K562 (cell line): ENCODE results near the gene RETN. TPM values are rescaled to one million over a fixed set of nuclear protein-coding genes. Genes with fewer than 3 reads are reported as not detected.
A peak's percentile ranks its signal among the peaks of the same experiment; 100 is the strongest.

Experiments used
- ATAC-seq: fragments of 200-7000 bp; cut with Tn5 transposase; 3 replicates; pipeline ENCODE4 v1.9.1; 2020; ENCODE audit warnings: moderate library complexity
- BruUV-seq: library from RNA; stranded (reverse); fragments of 400-500 nt; replicated peaks from 2 replicates; lab custom pipeline; 2021; lab: Mats Ljungman, UMichigan
- CTCF ChIA-PET: fragments of 300-600 bp; formaldehyde crosslinking; extraction: SDS; loops from one replicate; lab custom pipeline; 2021; ENCODE audit warnings: low intra/inter-chr PET ratio; lab: Yijun Ruan, JAX
- POLR2A ChIA-PET: fragments of 300-600, 350-650 bp; sonication (Branson Sonifier 250); formaldehyde crosslinking; extraction: SDS; loops from one replicate; lab custom pipeline; 2021; ENCODE audit warnings: antibody characterized with exemption, inconsistent platforms; lab: Yijun Ruan, JAX
- DNase-seq, 4 experiments: peaks; one replicate each; pipeline versions ENCODE4 v3.0.0 to v3.0.0-alpha.2; 2011 to 2018; ENCODE audit warnings: low spot score in 3 of 4, mixed read lengths in 3 of 4; ENCODE audit errors: extremely low read depth in 1 of 4
- FAIRE-seq: peaks from 2 replicates; lab custom pipeline; 2011; peaks lifted over from hg19 to GRCh38; lab: Jason Lieb, UNC
- H2AFZ ChIP-seq: 2 replicates; pipeline ENCODE4 v1.6.0; 2011; ENCODE audit warnings: low read depth, low read length, control low read depth, inconsistent platforms
- H3K27ac ChIP-seq: fragments of 200-600 bp; 3 replicates; pipeline ENCODE4 v1.8.0; 2011; ENCODE audit warnings: low read depth, mild to moderate bottlenecking, control low read depth, inconsistent platforms, low read length, moderate library complexity, mixed read lengths; ENCODE audit errors: extremely low read depth
- H3K27me3 ChIP-seq, 2 experiments: fragments of 300-600 bp in 1 of 2; 2 replicates in 1 of 2; 3 replicates in 1 of 2; pipeline versions ENCODE4 v1.6.0 to v1.8.0; 2011; ENCODE audit warnings: inconsistent platforms in 2 of 2, low read length in 2 of 2, mild to moderate bottlenecking in 1 of 2, mixed read lengths in 1 of 2, moderate library complexity in 1 of 2; ENCODE audit not compliant: control insufficient read depth in 2 of 2, insufficient read depth in 2 of 2
- H3K36me3 ChIP-seq: fragments of 300-600 bp; 3 replicates; pipeline ENCODE4 v1.8.0; 2011; ENCODE audit warnings: mild to moderate bottlenecking, low read length, inconsistent platforms; ENCODE audit not compliant: control insufficient read depth, insufficient read depth
- H3K4me1 ChIP-seq, 2 experiments: fragments of 200-600 bp in 1 of 2; replicated peaks in 1 of 2; 2 replicates in 1 of 2; 3 replicates in 1 of 2; pipeline versions ENCODE4 v1.5.1 to v1.8.0; 2011; ENCODE audit warnings: inconsistent platforms in 2 of 2, low read length in 2 of 2, mild to moderate bottlenecking in 1 of 2, mixed read lengths in 1 of 2, moderate library complexity in 1 of 2; ENCODE audit not compliant: control insufficient read depth in 2 of 2, insufficient read depth in 2 of 2
- H3K4me2 ChIP-seq: 2 replicates; pipeline ENCODE4 v1.6.1; 2011; ENCODE audit warnings: low read length, control low read depth, inconsistent platforms, mixed read lengths; ENCODE audit not compliant: insufficient read depth
- H3K4me3 ChIP-seq: fragments of 200-600 bp; sonication (generic), shearing (Covaris generic); 2 replicates; pipeline ENCODE4 v1.5.1; 2016; ENCODE audit warnings: control low read depth, inconsistent platforms
- H3K79me2 ChIP-seq: fragments of 200-600 bp; 3 replicates; pipeline ENCODE4 v1.8.0; 2011; ENCODE audit warnings: low read length, inconsistent platforms; ENCODE audit not compliant: control insufficient read depth, insufficient read depth
- H3K9ac ChIP-seq, 2 experiments: 2 replicates each; pipeline versions ENCODE4 v1.6.0 to v1.6.1; 2011; ENCODE audit warnings: low read depth in 2 of 2, low read length in 2 of 2, control low read depth in 1 of 2, inconsistent platforms in 1 of 2, mild to moderate bottlenecking in 1 of 2, mixed read lengths in 1 of 2; ENCODE audit not compliant: insufficient read depth in 1 of 2
- H3K9me1 ChIP-seq: one replicate; pipeline ENCODE4 v1.6.0; 2011; ENCODE audit warnings: inconsistent platforms, mild to moderate bottlenecking, low read length, moderate library complexity; ENCODE audit not compliant: control insufficient read depth, insufficient read depth
- H3K9me3 ChIP-seq: replicated peaks from 2 replicates; pipeline ENCODE4 v1.5.1; 2011; ENCODE audit warnings: low read depth, low read length, inconsistent platforms; ENCODE audit not compliant: control insufficient read depth, insufficient read depth
- H4K20me1 ChIP-seq: replicated peaks from 2 replicates; pipeline ENCODE4 v1.6.1; 2011; ENCODE audit warnings: low read length, inconsistent platforms, mixed read lengths; ENCODE audit not compliant: control insufficient read depth, insufficient read depth
- AFF4 ChIP-seq: sonication (generic); formaldehyde crosslinking; IDR thresholded peaks from 2 replicates; pipeline ENCODE4 v1.8.0; 2023; ENCODE audit warnings: mild to moderate bottlenecking, missing genetic modification reagents
- CREB3L1 ChIP-seq: fragments of 450-650 bp; IDR thresholded peaks from 2 replicates; pipeline ENCODE4 v1.6.1; 2014; ENCODE audit warnings: low read depth, mild to moderate bottlenecking, moderate library complexity, borderline replicate concordance
- KLF16 ChIP-seq: IDR thresholded peaks from 2 replicates; pipeline ENCODE4 v1.6.1; 2016; ENCODE audit warnings: antibody characterized with exemption
- NR2C2 ChIP-seq, 2 experiments: fragments of 200-800 bp in 1 of 2; sonication (Bioruptor generic) in 1 of 2; sonication (generic) in 1 of 2; formaldehyde crosslinking in 1 of 2; IDR thresholded peaks; 2 replicates each; pipeline versions ENCODE4 v1.6.1 to v1.8.0; 2016 to 2022; ENCODE audit warnings: mild to moderate bottlenecking in 1 of 2, missing compliant biosample characterization in 1 of 2, missing genetic modification characterization in 1 of 2, missing genetic modification reagents in 1 of 2
- POLR3A ChIP-seq: IDR thresholded peaks from 2 replicates; pipeline ENCODE4 v1.6.1; 2011; ENCODE audit warnings: borderline replicate concordance, mild to moderate bottlenecking, moderate library complexity; ENCODE audit not compliant: insufficient read length, insufficient read depth; ENCODE audit errors: extremely low read depth
- RBM25 ChIP-seq: fragments of 200-400 bp; formaldehyde crosslinking; IDR thresholded peaks from 2 replicates; pipeline ENCODE4 v1.6.1; 2018; ENCODE audit warnings: low read length, low read depth, moderate library complexity; ENCODE audit not compliant: severe bottlenecking
- SIN3B ChIP-seq: fragments of 450-650 bp; IDR thresholded peaks from 2 replicates; pipeline ENCODE4 v1.6.1; 2017; ENCODE audit warnings: low read depth, mild to moderate bottlenecking, moderate library complexity
- STAT5A ChIP-seq: IDR thresholded peaks from 2 replicates; pipeline ENCODE4 v1.6.1; 2012; ENCODE audit warnings: low read length, inconsistent platforms, borderline replicate concordance
- YBX1 ChIP-seq: fragments of 450-650 bp; IDR thresholded peaks from 2 replicates; pipeline ENCODE4 v1.7.1; 2016; ENCODE audit warnings: mild to moderate bottlenecking
- ZKSCAN3 ChIP-seq: fragments of 250-450 bp; sonication (Bioruptor Pico); IDR thresholded peaks from 2 replicates; pipeline ENCODE4 v1.4.0; 2020
- ZNF282 ChIP-seq: sonication (generic); formaldehyde crosslinking; IDR thresholded peaks from 2 replicates; pipeline ENCODE4 v1.8.1; 2023; ENCODE audit warnings: missing genetic modification reagents
- ZNF740 ChIP-seq, 3 experiments: fragments of 200-800 bp in 1 of 3; sonication (Bioruptor generic) in 1 of 3; sonication (generic) in 1 of 3; formaldehyde crosslinking in 1 of 3; IDR thresholded peaks; 2 replicates each; pipeline versions ENCODE4 v1.6.1 to v1.8.0; 2016 to 2022; ENCODE audit warnings: mild to moderate bottlenecking in 2 of 3, missing compliant biosample characterization in 2 of 3, missing genetic modification characterization in 2 of 3, missing genetic modification reagents in 1 of 3
- WGBS: fragments of 100-300 bp; shearing (Covaris generic); methylation state at CpG from one replicate; pipeline ENCODE4 v1.1.6; 2016; ENCODE audit warnings: low coverage, mixed read lengths; ENCODE audit not compliant: insufficient coverage; ENCODE audit errors: missing lambda C conversion rate; 5-methylcytosine and 5-hydroxymethylcytosine counted together
- in situ Hi-C: fragments of 300-500 bp; cut with MboI; formaldehyde crosslinking; loops from 4 replicates; pipeline ENCODE4 v1.15.0; 2018; ENCODE audit warnings: inconsistent platforms, mixed read lengths
- intact Hi-C: fragments of 100-400 bp; cut with micrococcal nuclease; formaldehyde crosslinking; loops from 2 replicates; pipeline ENCODE4 v1.14.2; 2022
- polyA plus RNA-seq, 8 experiments: library from polyadenylated mRNA; depleted of rRNA in 4 of 8; stranded (reverse) in 5 of 8; unstranded in 3 of 8; fragments of >200 nt; fragmentation: Nextera tagmentation in 2 of 8; fragmentation: Illumina TruSeq in 1 of 8; extraction: Ambion mirVana in 2 of 8; extraction: Trizol in 1 of 8; gene quantifications; 2 replicates each; pipeline versions ENCODE4 v1.2.1 to v1.2.3, GENCODE V29; 2011 to 2014; ENCODE audit warnings: inconsistent platforms in 1 of 8, missing spikeins in 1 of 8
- total RNA-seq, 7 experiments: library from RNA; depleted of rRNA in 6 of 7; stranded (reverse); fragments of >200 nt in 6 of 7; fragmentation: Illumina TruSeq in 2 of 7; extraction: Trizol in 2 of 7; gene quantifications; 2 replicates each; pipeline versions ENCODE4 v1.2.1 to v1.2.3, GENCODE V29; 2011 to 2021; ENCODE audit warnings: low replicate concordance in 1 of 7

Gene RETN
- total and polyA plus RNA-seq, 9 of the 15 experiments (the other 6 are each of a cell fraction or from before 2014, with no cell fraction given) = not detected

- peak; percentile 78 for TF ChIP-seq RBM25
- TF ChIP-seq STAT5A = no peak
- no peak for TF ChIP-seq CREB3L1
Observed at GRCh38 chr19:7697721-7698287, 29.0 kb downstream of the RETN start (continued).

GRCh38 chr19:7698583-7698982 lies 29.7 kb downstream of the RETN start:
- no peaks in the 10 kb centered on the region for H3K9me1 ChIP-seq
- ChIA-PET POLR2A (interaction anchor here (0.6 to 1.8 kb wide), 4 partner anchors 10 to 201 kb away, joined by 3 to 4 read pairs (median 3); a partner anchor contains a TSS), CTCF (no interaction called here)
- peak; percentile 48 for ATAC-seq
- no peaks in the 10 kb centered on the region; the same call in 1 of the 2 replicates for H4K20me1 ChIP-seq
- in situ Hi-C loops = no loop called here
- H3K4me2 ChIP-seq = no peak overlapping the region
- TF ChIP-seq NR2C2 (CRISPR knock-in tag; IDR thresholded peaks at IDR 0.05) (no peak), NR2C2 (tag; IDR thresholded peaks at IDR 0.05) (no peak), POLR3A (no peak), ZNF740 (CRISPR knock-in tag; IDR thresholded peaks at IDR 0.05) (no peak), ZNF740 (tag; IDR thresholded peaks at IDR 0.05) (no peak), ZKSCAN3 (CRISPR knock-in tag) (no peak), YBX1 (no peak), ZNF282 (CRISPR knock-in tag) (no peak), AFF4 (no peak), SIN3B (no peak), KLF16 (no peak)
- no peaks in the 10 kb centered on the region for H3K36me3 ChIP-seq
- H3K27me3 ChIP-seq = peaks cover 13 to 58% of the 10 kb centered on the region in 2 experiments; a peak in 4 of 5 replicates
- intact Hi-C loops = no loop called here
- no peak for FAIRE-seq
- peaks cover 2 to 8% of the 10 kb centered on the region in 2 experiments; a peak in 4 of 5 replicates for H3K4me1 ChIP-seq
- peak overlapping the region in 1 of 2 experiments; percentile 58; a peak in 1 of 4 replicates for H3K9ac ChIP-seq
- H2AFZ ChIP-seq = no peak overlapping the region
- H3K27ac ChIP-seq = no peak overlapping the region
- H3K4me3 ChIP-seq = no peak overlapping the region
- H3K9me3 ChIP-seq = no peaks in the 10 kb centered on the region
- H3K79me2 ChIP-seq = no peaks in the 10 kb centered on the region
- no TSS peak for BruUV-seq
- DNase-seq = no peak
- 2% methylated on average over 10 of the region's 11 CpGs for WGBS
